KG1 (cell line): ENCODE data around the gene ARHGAP40.

Experiments used
- DNase-seq: peaks from one replicate; lab custom pipeline; 2025; lab: John Stamatoyannopoulos, UW

Gene ARHGAP40

DNA sequence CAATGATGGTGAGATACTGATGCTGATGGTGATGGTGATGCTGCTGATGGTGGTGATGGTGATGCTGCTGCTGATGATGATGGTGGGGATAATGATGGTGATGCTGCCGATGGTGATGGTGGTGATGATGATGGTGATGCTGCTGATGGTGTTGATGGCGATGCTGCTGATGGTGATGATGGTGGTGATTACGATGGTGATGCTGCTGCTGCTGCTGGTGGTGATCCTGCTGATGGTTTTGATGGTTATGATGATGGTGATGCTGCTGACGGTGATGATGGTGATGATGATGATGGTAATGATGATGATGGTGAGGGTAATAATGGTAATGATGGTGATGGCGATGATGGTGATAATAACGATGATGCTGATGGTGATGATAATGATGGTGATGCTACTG lies 50.0 kb downstream of the ARHGAP40 start:
- no peak for DNase-seq

DNA sequence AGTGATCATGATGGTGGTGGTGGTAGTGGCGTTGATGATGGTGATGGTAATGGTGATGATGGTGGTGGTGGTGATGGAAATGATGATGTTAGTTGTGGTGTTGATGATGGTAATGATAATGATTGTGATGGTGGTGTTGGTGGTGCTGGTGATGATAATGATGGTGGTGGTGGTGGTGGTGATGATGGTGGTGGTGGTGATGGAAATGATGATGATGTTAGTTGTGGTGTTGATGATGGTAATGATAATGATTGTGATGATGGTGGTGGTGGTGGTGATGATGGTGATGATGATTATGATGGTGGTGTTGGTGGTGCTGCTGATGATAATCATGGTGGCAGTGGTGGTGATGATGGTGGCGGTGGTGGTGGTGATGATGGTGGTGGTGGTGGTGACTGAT lies 51.4 kb downstream of the ARHGAP40 start:
- DNase-seq = no peak

DNA sequence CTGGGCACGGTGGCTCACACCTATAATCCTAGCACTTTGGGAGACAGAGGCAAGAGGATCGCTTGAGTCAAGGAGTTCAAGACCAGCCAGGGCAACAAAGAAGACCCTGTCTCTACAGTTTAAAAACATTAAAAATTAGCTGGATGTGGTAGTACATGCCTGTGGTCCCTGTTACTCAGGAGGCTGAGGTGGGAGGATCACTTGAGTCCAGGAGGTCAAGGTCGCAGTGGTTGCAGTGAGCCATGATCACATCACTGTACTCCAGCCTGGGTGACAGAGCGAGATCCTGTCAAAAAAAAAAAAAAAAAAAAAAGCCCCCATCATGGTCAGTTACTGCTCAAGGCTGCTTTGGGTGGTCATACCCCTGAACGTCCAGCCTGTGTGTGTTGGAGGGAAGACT lies 55.8 kb downstream of the ARHGAP40 start:
- no peak for DNase-seq

DNA sequence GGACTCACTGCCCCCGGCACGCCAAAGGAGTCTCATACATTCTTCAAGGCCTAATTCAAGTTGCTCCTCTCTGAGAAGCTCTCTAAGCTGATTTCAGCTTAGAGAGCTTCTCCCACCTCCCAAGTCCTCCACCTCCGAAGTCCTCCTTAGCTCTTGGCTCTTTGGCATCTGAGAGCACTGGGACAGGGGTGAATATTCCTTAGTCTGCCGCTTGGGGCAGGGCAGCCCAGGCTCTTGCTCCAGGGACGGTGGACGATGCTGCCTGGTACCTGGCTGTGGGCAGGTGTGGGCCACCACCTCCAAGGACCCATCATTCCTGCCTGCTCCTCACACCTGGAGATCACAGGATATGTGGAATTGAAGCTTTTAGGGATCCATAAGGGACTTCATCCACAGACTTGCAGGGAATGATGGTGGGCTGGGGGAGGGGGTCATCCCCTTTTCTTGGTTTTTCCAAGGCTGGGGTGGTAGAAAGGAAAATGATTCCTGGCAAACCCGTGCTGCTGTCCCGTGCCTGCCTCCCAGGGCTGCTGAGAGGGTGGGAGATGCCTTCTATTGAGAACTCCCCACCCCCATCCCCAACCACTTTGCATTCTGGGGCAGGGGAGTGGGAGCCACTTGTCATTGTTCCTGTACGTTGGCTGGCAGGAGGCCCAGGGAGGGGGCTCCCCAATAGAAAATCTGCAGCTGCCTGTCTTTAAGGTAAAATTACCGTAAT lies 57.4 kb downstream of the ARHGAP40 start:
- DNase-seq = no peak

DNA sequence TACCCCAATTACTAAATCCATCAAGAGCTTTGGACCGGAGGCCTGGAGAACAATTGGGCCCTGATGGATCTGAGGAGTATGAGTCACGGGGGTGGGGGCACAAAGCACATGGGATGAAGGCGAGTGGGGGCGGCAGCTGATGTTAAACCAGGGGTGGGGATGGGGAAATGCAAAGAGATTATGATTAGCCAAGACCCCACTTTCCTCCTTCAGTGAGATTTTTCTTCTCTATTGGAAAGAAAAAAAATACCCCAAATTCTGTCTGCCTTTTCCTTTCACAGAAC lies 57.9 kb downstream of the ARHGAP40 start:
- DNase-seq = no peak

DNA sequence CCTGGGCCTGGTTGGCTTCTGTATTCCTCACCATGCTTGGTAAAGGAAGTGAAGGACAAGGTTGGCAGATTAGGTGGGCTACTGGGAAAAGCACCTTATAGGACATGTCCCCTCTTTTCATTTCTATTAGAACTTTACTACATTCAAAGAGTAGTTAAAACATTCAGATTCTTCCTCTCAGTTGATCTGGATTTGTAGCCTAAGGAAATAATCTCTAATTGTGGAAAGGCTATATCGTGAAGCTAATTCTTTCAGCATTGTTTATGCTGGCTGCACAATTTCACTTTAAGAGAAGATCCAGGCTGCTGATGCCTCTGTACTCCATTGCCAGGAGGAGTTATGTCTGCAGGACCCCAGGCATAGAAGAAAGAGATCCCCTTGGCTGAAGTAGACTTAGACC lies 58.8 kb downstream of the ARHGAP40 start:
- no peak for DNase-seq

DNA sequence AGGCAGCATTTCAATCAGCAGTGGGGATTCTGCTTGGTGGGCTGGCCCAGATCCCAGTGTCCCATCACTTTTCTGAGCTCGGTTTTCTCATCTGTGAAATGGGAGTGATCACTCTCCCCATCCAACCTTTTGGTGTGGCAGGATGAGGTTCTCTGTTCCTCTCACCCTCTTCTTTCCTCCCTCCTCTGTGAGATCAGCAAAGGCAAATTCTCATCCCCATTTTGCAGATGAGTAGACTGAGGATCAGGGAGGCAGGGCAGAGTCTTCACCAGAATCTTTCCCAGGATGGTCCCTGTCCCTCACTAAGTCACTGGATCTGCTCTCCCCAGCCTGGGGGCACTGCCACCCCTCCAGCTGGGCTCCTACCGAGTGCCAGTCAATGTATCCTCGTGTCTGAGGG lies 62.1 kb downstream of the ARHGAP40 start:
- DNase-seq = no peak

DNA sequence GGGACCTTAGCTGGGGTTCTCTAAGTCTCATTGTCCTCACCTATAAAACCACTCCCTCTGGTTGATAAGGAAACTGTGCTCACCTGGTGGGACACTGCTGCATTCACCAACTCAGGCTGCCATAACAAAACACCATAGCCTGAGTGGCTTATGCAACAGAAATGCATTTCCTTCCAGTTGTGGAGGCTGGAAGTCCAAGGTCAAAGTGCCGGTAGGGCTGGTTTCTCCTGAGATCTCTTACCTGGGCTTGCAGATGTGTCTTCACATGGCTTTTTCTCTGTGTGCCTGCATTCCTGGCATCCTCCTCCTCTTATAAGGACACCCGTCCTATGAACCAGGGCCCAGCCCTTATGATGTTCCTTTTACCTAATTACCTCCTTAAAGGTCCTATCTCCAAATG lies 62.7 kb downstream of the ARHGAP40 start:
- no peak for DNase-seq

DNA sequence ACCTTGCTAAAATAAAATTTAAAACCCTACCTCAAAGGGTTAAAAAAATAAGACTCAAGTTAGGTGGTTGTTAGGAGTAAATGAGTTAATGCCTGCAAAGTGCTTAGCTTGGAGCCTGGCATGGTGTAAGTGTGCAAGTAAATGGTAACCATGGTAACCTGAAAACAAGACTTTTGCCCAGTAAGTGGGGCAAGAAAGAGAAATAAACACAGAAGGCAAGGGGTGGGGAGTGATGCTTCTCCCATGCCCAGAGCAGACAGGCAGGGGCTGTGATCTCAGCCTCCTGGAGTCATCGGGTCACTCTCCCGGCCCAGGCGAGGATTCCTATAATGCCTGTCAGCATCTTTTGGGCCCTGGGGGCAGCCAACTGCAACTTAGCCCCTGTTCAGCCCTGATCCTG lies 63.5 kb downstream of the ARHGAP40 start:
- no peak for DNase-seq

DNA sequence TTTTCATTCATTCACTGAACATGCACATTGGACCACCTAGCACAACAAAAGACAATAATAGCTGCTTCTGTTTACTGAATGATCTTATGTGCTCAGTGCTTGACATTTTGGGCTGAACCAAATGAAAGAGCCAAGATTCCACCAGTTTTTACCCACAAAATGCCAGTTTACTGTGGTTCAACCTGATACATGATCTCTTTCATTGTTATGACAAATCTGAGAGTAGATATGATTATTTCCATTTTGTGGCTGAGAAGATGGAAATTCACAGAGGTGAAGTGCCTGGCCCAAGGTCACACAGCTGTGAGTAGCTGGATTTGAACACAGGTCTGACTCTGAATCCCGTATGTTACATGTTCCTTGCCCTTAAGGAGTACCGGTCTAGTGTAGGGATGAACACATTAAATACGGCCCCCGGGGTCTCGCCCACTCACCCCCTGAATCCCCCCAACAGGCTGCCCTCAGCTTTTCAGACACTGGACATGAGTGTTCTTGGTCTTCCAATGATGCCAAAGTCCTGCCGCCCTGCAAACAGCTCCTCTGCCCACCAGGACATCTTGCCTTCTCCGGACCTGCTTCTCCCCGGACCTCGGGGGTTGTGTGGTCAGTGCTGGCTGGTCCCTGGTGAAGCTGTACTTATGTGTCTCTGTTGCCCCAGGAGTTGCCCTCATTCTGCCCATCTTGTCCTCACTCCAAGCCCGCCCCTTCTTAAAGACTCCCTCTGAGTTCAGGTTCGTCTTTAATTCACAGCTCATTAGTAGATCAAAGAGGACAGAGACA lies 64.1 kb downstream of the ARHGAP40 start:
- no peak for DNase-seq

DNA sequence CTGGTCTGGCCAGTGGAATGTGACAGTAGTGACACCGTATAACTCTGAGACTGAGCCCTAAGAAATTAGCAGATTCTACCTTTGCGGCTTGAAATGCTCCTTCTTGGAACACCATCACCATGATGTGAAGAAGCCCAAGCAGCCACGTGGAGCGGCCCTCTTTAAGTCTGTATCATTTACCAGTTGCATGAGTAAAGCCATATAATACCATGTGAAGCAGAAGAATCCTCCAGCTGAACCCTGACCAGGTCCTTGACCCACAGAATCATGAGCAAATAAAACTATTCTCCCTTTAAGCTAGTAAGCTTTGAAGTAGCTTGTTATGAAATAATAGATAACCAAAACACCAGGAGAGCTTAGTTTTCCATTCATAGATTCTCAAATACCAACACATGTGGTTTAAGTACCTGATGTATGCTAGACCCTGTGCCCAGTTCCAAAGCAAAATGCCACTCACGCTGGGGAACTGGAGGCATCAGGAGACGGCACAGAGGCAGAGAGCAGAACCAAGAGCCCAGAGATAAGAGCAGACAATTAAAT lies 65.9 kb downstream of the ARHGAP40 start:
- DNase-seq = no peak

DNA sequence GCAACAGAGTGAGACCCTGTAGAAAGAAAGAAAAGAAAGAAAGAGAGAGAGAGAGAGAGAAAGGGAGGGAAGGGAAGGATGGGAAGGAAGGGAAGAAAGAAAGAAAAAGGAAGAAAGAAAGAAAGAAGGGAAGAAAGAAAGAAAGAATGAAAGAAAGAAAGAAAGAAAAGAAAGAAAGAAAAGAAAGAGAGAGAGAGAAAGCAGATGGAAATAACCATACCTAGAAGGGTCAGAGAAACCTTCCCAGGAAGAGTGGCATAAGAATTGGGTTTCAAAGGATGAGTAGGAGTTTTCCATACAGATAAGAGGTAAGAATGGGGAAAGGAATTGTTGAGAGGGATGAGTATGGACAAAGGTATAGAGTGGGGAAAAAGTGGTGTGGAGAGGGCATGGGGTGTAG lies 68.1 kb downstream of the ARHGAP40 start:
- DNase-seq = no peak

DNA sequence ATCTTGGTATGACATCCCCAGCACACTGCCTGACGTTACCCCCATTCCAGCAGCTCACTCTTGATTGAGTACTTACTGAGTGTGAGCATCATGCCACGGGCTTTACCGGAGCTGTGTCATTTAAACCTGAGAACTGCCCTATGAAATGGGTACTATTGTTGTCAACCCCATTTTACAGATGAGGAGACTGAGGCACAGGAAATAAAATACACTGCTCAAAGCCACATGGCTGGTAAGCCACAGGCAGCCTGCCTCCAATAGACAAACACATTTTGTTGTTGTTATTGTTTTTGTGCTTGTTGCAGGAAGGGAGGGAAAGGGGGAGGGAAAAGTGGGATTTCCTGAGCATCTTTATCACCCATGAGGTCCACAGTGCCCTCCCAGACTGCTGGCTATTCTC lies 69.2 kb downstream of the ARHGAP40 start:
- DNase-seq = no peak

DNA sequence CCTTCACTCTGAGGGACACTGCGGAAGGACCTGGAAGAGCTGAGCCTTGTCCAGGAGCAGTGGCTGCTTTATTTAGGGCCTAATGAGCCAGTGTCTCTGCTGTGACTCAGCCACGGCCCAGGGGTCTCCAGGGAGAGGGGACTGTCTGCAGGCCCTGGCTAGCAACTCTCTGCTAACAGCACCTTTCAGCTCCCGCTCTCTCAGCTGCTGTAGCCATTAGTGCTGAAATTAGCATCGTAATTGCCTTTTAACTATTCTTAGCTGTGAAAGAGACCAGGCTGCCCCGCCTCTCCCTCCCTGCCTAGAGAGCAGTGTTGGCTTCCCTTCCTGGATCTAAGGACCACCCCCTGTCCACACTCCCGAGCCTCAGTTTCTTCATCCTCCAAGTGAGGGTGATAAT lies 69.6 kb downstream of the ARHGAP40 start:
- no peak for DNase-seq

DNA sequence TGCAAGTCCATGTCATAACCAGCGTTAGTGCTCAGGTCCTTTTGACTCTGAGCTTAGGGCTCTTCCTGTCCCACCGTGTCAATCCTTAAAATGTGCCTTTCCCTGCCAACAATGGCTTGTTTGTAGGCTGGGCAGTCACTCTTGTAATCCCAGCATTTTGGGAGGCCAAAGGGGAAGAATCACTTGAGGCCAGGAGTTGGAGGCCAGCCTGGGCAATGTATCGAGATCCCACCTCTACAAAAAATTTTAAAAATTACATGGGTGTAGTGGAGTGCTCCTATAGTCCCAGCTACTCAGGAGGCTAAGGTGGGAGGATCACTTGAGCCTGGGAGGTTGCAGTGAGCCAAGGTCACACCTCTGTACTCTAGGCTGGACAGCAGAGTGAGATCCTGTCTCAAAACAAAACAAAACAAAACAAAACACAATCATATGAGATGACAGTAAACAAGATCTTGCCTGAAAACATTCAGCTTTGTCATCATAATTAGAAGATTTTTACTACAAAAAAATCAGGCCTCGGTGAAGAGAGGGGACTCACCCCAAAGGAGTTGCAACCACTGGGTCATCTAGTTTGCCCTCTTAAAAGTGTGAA lies 70.2 kb downstream of the ARHGAP40 start:
- DNase-seq = no peak

DNA sequence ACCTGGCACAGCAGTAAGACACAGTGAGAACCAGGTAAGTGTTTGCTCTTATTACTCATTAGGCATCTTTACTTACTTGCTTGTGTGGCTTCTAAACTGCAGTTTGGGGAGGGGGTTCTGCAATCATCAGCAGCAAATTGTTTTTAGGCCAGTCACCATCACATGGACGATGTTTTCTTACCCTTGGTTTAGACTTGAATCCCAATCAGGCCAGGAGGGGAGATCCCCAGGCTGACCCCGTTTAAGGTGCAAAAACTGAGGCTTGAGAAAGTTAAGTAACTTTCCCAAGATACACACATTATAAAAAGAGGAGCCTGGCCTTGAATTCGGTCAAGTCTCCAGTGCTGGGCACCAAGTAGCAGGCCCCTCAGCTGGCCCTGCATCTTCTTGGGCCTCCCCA lies 70.9 kb downstream of the ARHGAP40 start:
- DNase-seq = no peak

DNA sequence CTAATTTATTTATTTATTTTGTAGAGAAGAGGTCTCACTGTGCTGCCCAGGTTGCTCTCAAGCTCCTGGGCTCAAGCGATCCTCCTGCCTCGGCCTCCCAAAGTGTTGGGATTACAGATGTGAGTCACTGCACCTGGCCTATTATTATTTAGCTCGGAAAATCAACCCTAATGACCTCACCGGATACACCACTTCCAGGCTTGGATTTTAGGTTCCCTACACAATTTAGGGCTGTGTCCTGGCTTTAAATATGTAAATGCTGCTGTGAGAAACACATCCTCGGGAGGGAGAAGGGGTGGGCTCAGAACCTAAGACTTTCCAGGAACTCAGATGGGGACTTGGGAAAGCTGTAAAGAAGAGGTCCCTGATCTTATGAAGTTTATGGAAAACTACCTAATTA lies 71.7 kb downstream of the ARHGAP40 start:
- DNase-seq = no peak

DNA sequence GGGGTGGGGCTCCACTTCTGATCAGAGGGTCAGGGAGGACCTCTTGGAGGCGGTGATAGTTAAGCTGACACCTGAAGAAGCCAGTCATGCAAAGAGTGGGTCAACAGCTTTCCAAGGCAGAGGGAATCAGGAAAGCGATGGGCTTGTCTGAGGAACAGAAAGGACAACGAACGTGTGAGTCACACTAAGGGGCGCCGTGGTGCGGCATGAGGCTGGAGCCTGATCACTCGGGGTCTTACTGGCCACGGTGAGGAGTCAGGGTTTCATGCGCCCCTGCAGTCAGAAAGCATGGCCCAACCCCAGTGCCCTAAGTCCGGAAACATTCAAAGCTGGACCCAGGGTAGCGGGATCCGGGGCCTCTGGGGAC lies 72.1 kb downstream of the ARHGAP40 start:
- DNase-seq = no peak

DNA sequence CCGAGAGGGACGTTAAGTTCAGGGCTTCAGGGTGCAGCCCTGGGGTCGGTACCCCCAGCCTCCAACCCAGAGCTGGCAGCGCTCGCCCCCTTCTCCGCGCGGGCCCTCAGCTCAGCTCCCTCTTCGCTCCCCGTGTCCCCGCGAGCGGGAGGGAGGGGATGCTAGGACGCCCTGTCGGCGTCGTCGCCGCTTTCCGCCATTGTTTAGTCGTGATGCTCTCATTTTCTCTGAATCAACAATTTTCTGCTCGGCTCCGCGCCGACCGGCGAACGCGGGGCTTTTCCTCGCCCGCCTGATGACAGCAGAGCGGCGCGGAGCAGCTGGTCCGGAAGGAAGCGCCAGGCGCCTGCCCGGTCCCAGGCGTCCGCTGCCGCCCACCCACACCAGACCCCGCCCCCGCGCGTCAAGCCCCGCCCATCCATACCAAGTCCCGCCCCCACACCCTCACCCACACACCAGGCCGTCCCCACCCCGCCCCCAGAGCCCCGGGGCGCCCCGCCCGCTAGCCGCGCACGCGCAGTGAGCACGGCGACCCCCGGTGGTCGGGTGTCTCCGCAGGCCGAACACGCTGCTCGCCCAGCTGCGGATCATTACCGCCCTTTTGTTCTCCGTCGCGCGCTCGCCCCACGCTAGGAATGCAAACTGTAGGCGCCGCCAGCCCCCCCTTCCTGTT lies 72.6 kb downstream of the ARHGAP40 start:
- DNase-seq = no peak

DNA sequence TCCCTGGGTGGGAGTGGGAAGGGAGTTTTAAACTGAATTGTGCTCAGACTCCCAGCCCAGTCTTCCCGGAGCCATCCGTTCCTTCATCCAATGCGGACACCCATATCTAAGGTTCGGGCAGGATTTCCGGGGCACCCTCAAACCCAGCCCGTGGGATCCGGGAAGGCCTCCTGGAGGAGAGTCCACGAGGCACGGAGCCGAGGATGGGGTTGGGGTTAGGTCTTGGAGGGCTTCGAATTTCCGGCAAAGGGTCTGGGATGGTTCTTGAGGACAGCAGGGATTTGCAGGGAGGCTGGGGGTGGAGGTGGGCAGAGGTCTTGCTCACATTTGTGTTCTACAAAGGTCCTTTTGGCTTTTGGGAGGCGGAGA lies 73.1 kb downstream of the ARHGAP40 start:
- DNase-seq = no peak

DNA sequence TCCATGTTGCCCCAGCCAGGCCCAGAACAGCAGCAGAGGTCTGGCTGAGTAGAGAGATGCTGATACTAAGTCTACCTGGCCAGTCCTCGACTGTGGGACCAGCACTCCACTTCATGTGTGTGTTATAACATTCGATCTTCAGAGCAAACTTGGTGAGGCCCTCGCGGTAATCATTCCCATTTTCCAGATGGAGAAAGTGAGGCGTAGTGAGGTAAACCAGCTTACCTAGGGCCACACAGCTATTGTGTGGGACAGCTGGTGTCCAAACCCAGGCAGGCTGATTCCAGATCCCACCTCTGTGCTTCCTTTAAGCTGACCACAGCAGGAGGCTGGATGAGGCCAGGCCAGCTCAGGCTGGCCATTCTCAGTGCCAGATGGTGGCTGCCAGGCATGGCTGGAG lies 75.0 kb downstream of the ARHGAP40 start:
- DNase-seq = no peak

DNA sequence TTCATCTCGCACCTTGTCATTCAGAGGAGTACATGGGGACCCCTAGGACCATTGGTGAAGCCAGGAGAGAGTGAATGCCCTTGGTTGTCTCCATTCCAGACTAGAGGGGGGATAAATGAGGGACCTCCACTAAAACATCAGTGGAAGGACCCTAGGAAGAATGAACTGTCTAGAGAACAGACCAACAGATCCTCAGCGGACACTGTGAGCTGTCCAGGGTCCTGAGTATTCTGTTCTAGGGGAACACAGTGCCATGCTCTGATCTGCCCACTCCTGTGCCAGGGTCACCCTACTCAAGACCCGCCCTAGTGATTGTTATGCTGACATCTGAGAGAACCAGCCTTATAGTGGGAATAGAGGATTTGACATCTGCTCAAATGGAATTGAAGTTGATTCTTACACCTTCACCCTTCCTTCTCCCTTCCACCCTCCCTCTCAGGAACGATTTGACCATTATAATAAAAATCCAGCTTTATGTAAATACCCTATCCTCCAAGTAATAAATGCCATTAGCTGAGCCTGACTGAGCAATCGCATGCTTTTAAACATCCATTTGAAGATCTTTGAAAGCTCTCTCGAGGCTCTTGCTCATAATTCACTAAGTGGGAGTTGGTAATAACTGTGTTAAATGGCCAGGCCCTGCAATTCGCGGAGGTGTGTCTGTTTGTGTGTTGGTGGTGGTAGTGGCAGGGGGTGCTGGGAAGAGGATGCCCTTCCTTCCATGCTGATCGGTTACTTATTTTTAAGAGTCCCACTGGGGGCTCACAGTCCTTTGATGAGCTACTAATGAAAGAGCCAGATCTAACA lies 79.1 kb downstream of the ARHGAP40 start:
- no peak for DNase-seq
